HG03097 (cell line): Measurements from ENCODE around the gene RNF208.

Source experiments
- ATAC-seq: cut with Tn5 transposase; IDR thresholded peaks from one replicate; pipeline ENCODE4 v1.9.1; 2021; ENCODE audit not compliant: unreplicated experiment, low FRiP score

Gene RNF208

DNA sequence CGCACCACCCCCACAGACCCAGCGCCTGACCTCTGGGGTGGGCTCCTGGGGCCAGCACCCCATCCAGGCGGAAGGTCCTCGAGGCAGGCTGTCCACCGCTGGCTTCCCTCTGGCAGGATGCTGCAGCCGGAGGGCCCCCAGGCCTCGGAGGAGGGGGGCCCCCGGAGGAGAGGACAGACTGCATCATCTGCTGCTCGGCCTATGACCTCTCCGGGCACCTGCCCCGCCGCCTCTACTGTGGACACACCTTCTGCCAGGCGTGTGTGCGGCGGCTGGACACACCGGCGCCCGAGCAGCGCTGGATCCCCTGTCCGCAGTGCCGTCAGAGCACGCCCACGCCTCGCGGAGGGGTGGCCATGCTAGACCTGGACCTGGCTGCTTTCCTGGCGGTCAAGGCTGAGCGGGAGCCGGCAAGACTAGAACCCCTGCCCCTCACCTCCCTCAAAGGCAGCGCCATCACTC lies 6.5 kb upstream of the RNF208 start:
- no peak for ATAC-seq

DNA sequence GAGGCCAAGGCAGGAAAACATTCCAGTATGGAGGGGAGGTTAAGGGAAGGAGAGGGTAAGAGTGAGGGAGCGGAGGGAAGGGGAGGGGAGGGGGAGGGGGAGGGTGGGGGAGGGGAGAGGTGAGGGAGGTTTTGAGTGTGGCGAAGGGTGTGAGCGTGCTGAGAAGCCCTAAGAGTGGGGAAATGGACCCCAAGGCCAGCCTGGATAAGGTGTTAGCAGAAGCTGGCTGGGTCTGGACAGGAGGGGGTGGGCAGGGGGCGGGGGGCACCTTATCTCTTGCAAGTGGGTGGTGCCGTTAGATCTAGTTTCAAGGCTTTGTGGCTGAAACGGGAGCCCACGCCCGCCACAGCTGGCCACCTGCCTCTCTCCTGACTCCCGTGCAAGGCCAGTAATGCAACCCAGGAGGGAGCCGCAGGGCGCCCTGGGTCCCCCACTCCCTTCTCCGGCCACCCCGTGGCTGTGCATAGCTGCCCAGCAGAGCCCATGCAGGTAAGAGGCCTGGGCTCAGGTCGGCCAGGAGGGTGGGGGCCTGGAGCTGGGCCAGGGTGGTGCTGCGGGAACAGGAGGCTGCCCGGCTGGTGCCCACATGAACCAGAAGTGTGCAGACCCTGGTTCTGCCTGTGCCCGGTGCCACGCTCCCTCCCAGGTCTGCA lies 5.9 kb upstream of the RNF208 start:
- ATAC-seq: no peak

GRCh38 chr9:137227054-137227852 lies 5.2 kb upstream of the RNF208 start, which contains the start of gene RNF224:
Gene RNF224 (plus strand): TSS chr9:137227502. CDS start chr9:137228336, 834 bp downstream.
- no peak for ATAC-seq

DNA sequence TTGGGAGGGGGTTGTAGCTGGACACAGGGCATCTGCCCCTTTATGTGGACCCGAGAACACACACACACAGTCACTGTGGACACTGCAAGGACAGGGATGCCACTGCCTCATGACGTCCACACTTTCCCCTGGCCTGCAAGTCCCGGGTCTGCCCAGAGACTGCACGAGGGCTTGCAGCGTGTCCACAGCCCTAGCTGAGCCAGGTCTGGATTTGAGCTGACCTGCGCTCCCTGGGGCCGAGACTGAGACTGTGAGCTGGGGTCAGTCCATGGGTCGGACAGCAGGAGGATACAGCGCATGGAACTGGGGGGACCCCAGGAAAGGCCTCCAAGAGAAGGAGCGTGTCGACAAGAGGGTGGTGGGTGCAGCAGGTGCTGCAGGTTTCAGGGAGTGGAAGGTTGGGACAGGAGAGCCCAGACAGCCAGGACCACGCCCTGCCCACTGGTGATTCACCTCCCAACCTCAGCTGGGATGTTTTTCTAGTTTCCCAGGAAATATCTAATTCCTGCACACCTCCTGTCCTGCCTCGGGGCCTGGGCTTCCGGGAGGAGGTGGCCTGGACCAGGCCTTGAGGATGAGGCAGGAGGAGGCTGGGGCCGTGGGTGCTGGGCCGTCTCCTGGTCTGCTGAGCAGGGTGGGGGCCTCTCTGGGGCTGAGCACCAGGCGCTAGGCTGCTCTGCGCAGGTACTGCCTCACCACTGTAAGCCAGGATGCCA lies 4.5 kb upstream of the RNF208 start:
- ATAC-seq: no peak

DNA sequence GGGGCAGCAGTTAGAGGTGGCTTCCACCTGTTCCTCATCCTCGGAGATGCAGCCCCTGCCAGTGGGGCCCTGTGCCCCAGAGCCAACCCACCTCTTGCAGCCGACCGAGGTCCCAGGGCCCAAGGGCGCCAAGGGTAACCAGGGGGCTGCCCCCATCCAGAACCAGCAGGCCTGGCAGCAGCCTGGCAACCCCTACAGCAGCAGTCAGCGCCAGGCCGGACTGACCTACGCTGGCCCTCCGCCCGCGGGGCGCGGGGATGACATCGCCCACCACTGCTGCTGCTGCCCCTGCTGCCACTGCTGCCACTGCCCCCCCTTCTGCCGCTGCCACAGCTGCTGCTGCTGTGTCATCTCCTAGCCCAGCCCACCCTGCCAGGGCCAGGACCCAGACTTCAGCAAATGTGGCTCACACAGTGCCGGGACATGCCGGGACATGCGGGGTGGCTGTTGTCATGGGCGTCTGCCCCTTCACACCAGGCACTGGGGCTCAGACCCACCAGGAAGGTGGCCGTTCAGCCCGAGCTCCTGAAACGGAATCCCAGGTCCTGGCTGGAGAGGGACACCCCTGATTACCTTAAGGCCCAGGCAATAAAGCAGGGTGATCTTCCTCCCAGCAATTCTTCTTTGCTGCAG lies 3.8 kb upstream of the RNF208 start:
- ATAC-seq: no peak

DNA sequence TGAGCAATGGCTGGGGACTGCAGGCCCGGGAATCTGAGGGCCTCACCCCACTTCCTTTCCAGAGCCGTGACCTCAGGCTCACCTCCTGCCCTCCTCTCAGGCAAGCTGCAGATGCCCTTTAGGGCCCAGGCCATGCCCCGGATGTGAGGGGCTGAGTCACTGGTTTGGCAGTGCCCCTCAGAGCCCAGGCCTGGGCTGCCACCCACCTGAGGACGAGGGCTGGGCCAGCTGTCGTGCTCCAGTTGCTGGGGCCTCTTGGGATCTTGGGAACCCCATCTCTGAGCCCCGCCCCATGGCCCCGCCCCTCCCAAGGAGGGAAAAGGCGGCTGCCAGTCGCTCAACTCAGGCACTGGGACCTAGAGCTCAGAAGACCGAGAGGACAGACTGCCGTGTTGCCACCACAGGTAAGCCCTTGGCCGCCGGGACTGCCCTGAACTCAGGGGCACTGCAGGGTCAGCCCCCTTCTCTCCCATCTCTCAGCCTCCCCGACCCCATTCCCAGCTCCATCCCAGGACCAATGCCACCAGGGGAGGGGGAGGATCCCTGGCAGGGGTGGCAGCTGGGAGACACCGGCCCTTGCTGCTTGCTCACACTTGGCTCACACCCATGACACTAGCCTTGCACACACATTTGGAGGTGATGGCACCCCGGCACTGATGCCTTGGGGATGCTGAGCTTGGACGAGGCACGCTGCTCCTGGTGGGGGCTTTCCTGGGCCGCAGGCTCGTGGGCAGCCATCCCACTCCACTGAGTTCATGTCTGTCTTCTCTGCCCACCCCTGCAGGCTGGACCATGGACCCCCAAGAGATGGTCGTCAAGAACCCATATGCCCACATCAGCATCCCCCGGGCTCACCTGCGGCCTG lies 3.0 kb upstream of the RNF208 start, which contains the start of gene CYSRT1:
CYSRT1 (plus strand) TSS at position 345 of the 865 bp plus-strand sequence; CDS start at position 793, 448 bp downstream.
- ATAC-seq: no peak

DNA sequence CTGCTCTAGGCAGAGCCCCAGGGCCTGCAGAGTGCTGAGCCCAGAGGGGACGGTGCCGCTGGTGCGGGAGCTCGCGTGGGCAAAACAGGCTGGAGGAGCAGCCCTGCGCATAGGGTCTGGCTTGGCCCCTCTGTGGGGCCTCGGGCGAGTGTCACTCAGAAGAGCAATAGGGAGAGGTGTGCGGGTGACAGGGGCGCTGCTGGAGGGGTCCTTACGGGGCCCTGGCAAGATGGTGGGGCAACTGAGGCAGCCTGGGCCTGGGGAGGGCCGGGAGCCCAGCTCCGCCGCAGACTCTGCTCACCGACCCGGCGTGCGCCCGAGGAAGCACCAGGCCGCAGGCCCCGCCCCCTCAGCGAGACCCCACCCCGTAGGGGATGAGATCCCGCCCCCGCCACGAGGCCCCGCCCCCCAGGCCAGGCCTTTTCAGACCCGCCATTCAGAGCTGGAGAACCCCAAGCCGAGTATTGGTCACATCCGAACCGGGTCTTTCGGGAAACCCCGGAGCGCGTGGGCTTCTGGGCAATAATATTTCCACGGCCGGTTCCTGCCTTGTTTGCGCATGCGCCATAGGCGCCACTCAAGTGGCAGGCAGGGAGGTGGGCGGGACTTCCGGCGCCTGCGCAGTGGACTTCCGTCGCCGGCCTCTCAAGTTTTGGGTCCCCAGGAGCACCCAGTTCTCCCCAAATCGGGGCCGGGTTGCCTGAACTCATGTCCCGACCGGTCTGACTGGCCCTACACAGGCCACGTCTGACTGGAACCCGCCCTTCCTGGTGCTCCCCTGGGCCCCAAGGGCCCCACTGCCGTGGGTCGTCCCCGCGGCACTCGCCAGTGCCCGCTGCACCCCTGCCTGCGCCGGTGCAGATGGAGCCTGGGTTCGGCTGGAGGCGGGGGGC lies 1.3 kb upstream of the RNF208 start:
- peak; percentile 72 for ATAC-seq

- ATAC-seq: no peak
These were observed 431 bp downstream of the RNF208 start for GRCh38 chr9:137221506-137222111.

- ATAC-seq: no peak
These were observed 940 bp downstream of the RNF208 start for GRCh38 chr9:137221095-137221505.

DNA sequence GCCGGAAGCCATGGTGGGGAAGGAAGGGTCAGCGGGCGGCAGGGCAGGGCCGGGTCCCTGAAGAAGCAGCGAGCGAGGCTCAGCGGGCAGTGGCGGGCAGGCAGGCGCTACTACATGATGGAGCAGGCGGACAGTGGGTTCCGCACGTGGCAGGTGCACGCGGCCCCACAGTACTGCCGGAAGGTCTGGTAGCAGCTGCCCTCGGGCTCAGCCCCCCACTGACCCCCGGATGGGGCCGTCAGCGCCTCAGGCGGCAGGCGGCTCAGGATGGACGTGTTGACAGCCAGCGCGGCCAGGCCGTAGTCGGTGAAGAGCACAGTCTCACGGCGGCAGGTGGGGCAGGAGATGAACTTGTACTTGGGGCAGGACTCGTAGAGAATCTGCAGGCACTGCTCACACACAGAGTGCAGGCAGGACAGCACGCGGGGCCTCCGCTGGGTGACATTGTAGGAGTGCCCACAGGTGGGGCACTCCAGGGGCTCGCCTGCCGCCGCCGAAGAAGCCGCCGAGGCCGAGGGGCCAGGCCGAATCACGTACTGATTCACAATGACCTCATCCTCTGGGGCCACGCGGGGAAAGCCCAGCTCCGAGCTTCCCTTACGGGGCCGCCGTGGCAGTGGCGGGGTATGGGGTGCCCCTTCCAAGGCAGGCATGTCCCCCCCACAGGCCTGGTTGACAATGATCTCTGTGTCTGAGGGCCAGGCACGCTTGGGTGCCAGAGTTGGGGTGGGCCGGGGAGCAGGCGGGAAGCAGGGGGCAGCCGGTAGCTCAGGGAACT lies 1.5 kb downstream of the RNF208 start:
- no peak for ATAC-seq

- no peak for ATAC-seq
These were observed 2.2 kb downstream of the RNF208 start for GRCh38 chr9:137219757-137220316.

- ATAC-seq: no peak
These were observed 3.2 kb downstream of the RNF208 start for GRCh38 chr9:137218754-137219271.

DNA sequence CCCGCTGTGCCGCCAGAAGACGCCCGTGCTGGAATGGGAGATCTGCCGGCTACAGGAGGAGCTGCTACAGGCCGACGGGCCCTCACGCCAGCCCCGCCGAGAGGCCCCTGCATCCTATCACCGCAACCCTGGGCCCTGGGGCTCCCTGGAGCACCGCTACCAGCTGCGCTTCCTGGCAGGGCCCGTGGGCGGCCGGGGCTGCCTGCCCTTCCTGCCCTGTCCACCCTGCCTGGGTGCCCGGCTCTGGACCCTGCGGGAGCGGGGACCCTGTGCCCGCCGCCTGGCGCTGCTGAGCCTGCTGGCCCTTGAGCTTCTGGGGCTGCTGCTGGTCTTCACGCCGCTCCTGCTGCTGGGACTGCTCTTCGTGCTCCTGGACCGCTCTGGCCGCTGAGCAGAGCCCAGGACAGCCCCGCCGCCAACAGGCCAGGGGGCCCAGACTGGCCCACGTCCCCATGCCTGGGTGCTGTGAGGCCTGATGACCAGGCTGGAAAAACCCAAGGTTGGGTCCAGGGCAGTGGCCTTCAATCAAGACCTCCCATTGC lies 3.8 kb downstream of the RNF208 start:
- no peak for ATAC-seq

DNA sequence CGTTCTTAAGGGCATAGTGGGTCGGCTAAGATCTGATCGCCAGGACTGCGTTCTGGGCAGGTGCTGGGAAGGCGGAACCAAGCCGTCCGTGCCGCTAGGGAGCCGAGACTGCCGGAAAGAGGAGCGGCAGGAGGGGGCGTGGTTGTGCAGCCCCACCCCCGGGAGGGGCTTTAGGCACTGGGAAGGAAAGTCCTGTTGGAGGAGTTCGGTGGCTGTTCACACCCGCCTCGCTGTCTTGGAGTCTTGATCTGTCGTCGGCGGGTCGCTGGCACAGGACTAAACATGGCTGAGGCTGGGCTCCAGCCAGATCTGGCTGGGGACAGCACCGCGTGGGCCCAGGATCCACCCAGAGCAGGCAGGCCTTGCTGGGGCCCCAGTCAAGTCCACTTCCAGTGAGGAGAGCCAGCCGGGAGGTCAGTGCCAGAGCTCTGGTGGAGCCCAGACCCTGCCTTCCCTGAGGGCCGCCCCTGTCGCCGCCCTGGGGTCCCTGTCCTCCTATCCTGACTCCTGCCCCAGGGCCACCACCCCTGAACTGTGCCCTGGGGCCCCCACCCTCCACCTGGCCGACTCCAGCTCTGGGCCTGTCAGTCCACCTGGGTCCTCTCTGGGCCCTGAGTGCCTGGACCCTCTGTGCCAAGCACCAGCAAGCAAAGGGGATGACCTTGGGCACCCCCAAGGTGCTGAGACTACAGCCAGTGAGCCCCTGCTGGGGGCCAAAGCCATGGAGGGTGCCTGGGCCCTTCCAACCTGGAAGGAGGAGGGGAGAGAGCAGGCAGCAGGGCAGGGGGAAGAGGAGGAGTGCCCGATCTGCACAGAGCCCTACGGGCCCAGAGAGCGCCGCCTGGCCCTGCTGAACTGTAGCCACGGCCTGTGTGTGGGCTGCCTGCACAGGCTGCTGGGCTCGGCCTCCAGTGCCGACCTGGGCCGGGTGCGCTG lies 4.5 kb downstream of the RNF208 start:
- ATAC-seq: no peak

GRCh38 chr9:137216188-137216965 lies 5.7 kb downstream of the RNF208 start:
- no peak for ATAC-seq
